CD4-positive, CD25-positive, alpha-beta regulatory T cell (primary cell): ENCODE measurements around the gene NUMB. TPM values are rescaled to one million over a fixed set of nuclear protein-coding genes. Genes with fewer than 3 reads are reported as not detected.

ENCODE experiments used
- ATAC-seq, 2 donors: fragments of 150-1000 bp; cut with Tn5 transposase; one replicate each; pipeline ENCODE4 v1.10.0; 2021; ENCODE audit warnings: low read depth in 2 of 2, moderate number of reproducible peaks in 2 of 2, moderate library complexity in 1 of 2
- DNase-seq, 3 donors: peaks; one replicate each; pipeline versions ENCODE4 v3.0.0 to v3.0.0-alpha.2; 2012 to 2022; ENCODE audit warnings: mixed read lengths in 1 of 3
- H3K27ac ChIP-seq: one replicate; pipeline ENCODE4 v1.7.0; 2013; ENCODE audit warnings: mild to moderate bottlenecking, low read length; ENCODE audit not compliant: insufficient read depth, poor library complexity, severe bottlenecking
- H3K27me3 ChIP-seq: one replicate; pipeline ENCODE4 v1.7.0; 2013; ENCODE audit warnings: low read length; ENCODE audit not compliant: control insufficient read depth, insufficient read depth
- H3K36me3 ChIP-seq: one replicate; pipeline ENCODE4 v1.7.0; 2013; ENCODE audit warnings: mild to moderate bottlenecking, low read length, moderate library complexity; ENCODE audit not compliant: control insufficient read depth, insufficient read depth
- H3K4me1 ChIP-seq: 2 replicates; pipeline ENCODE4 v1.7.0; 2013; ENCODE audit warnings: mild to moderate bottlenecking, low read length; ENCODE audit not compliant: insufficient read depth, control insufficient read depth, poor library complexity, severe bottlenecking
- H3K4me3 ChIP-seq: one replicate; pipeline ENCODE4 v1.7.0; 2013; ENCODE audit warnings: low read depth, mild to moderate bottlenecking, low read length, moderate library complexity
- H3K9me3 ChIP-seq, 2 experiments: 1 replicate in 1 of 2; 2 replicates in 1 of 2; pipeline ENCODE4 v1.7.0; 2013; ENCODE audit warnings: low read length in 2 of 2, mild to moderate bottlenecking in 1 of 2, moderate library complexity in 1 of 2; ENCODE audit not compliant: control insufficient read depth in 2 of 2
- H3K27ac Mint-ChIP-seq, 3 donors: one replicate each; pipeline ENCODE4 v1.8.0; 2020 to 2022; ENCODE audit warnings: mild to moderate bottlenecking in 3 of 3, mixed read lengths in 3 of 3, moderate library complexity in 2 of 3
- H3K27me3 Mint-ChIP-seq: one replicate; pipeline ENCODE4 v1.8.0; 2022; ENCODE audit warnings: mild to moderate bottlenecking, mixed read lengths
- H3K36me3 Mint-ChIP-seq: one replicate; pipeline ENCODE4 v1.8.0; 2020; ENCODE audit warnings: mixed read lengths
- H3K4me1 Mint-ChIP-seq, 4 donors: one replicate each; pipeline ENCODE4 v1.8.0; 2020 to 2022; ENCODE audit warnings: mixed read lengths in 4 of 4, mild to moderate bottlenecking in 1 of 4
- H3K4me3 Mint-ChIP-seq, 4 donors: one replicate each; pipeline ENCODE4 v1.8.0; 2020 to 2022; ENCODE audit warnings: mild to moderate bottlenecking in 4 of 4, mixed read lengths in 4 of 4, moderate library complexity in 3 of 4
- H3K9me3 Mint-ChIP-seq, 7 donors: one replicate each; pipeline ENCODE4 v1.8.0; 2020 to 2022; ENCODE audit warnings: mixed read lengths in 7 of 7, mild to moderate bottlenecking in 3 of 7, moderate library complexity in 2 of 7
- polyA plus RNA-seq, 4 donors: library from polyadenylated mRNA; unstranded; fragments of 300-500 nt; fragmentation: Illumina TruSeq; gene quantifications; one replicate each; pipeline ENCODE4 v1.2.3, GENCODE V29; 2021
- total RNA-seq: library from RNA; stranded (reverse); gene quantifications from one replicate; pipeline ENCODE4 v1.2.3, GENCODE V29; 2022

NUMB gene
- total and polyA plus RNA-seq, 5 donors from 2014 or later: 28.8 to 53.2 (median 32.9) TPM

DNA sequence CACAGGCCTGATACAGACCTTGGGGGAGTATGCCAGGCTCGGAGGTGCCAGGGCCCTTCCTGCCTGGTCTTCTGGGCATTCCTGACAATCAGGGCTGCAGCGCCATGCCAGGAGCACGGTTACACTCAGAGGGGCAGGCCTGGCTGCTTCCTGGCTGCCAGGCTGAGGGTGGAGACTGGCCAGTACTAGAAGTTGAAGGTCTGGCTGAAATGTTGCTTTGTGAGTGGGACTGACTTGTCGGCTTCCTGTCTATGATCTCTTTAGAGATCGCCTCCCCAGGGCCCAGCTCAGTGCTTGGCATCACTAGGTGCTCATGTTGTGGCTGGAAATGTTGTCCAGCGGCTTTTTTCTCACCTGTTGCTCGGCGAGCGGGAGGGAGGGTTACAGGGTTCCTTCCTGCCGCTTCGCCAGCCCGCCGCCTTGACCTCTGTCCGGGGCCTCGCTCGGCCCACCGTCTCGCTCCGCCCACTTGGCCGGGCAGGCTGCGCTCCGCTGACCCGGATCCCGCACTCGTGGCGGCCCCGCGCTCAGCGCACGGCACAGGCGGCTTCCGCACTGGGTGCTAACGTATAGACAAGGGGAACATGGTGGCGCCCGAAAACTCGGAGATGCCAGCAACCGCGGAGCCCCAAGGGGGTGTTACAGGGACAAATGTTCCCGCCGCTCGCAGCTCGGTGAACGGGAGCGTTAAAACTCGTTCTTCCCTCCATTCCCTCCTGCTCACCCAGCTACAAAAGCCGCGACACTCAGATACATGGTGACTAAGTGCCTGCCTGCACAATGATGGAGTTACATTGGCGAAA, 188.4 kb downstream of the NUMB start:
- no peak for DNase-seq
- peaks cover 9% of the 10 kb centered on the region for H3K36me3 Mint-ChIP-seq
- Histone ChIP-seq H3K9me3 (no peaks in the 10 kb centered on the region), H3K4me3 (no peak overlapping the region), H3K27me3 (peaks cover 3% of the 10 kb centered on the region), H3K36me3 (peaks cover 6% of the 10 kb centered on the region), H3K4me1 (peaks cover 8% of the 10 kb centered on the region), H3K27ac (no peak overlapping the region)
- peaks cover 5% of the 10 kb centered on the region for H3K27me3 Mint-ChIP-seq
- H3K4me1 Mint-ChIP-seq: peaks cover 0 to 16% (median 6%) of the 10 kb centered on the region in 4 donors
- H3K27ac Mint-ChIP-seq: peak overlapping the region in 2 of 3 donors; percentile 12 to 45
- ATAC-seq: peak in 1 of 2 donors; percentile 41
- H3K4me3 Mint-ChIP-seq: peak overlapping the region in 3 of 4 donors; percentile 45 to 79 (median 58)
- no peaks in the 10 kb centered on the region for H3K9me3 Mint-ChIP-seq

DNA sequence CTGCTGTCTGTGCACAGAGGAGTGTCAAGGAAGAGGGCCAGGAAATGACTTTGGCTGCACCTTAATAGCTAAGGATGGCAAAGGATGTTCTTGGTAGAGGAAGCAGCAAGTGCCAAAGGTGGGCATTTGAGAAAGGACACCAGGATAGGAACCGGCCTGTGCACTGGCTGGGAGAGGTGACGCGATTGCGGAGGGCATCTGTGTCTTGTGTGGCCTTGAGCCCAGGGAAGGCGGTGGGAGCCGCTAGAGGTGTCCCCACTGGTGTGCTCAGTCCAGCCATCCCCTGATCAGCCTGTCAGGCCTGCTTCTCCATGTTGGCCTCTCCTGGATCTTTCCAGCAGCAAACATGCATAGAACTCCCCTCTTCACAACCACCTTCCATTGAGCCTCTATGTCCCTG, 190.9 kb downstream of the NUMB start:
- Mint-ChIP-seq H3K4me1 (peaks cover 0 to 16% (median 6%) of the 10 kb centered on the region in 4 donors), H3K4me3 (no peak overlapping the region), H3K27me3 (peaks cover 5% of the 10 kb centered on the region), H3K36me3 (no peaks in the 10 kb centered on the region), H3K27ac (no peak overlapping the region), H3K9me3 (peaks cover 0 to 1% (median 0%) of the 10 kb centered on the region in 7 donors)
- Histone ChIP-seq H3K27me3 (peaks cover 3% of the 10 kb centered on the region), H3K9me3 (no peaks in the 10 kb centered on the region), H3K36me3 (no peaks in the 10 kb centered on the region), H3K27ac (no peak overlapping the region), H3K4me1 (peaks cover 8% of the 10 kb centered on the region), H3K4me3 (no peak overlapping the region)
- DNase-seq: no peak
- no peak for ATAC-seq

DNA sequence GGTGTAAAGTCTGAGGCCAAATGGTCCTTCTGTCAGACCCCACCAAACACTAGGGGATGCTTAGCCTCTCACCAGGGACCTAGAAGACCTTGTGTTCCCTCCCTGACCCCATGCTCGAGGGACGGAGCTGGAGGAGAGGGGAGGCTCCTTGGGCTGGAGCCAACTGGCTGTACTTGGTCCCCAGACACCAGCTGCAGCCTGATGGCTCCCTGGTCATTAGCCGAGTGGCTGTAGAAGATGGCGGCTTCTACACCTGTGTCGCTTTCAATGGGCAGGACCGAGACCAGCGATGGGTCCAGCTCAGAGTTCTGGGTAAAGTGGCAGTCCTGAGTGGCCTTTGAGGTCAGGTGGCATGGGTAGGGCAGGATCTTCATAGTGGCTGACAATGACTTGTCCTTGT, 192.0 kb downstream of the NUMB start:
- peaks cover 0 to 16% (median 6%) of the 10 kb centered on the region in 4 donors for H3K4me1 Mint-ChIP-seq
- no peak for DNase-seq
- H3K27ac Mint-ChIP-seq: no peak overlapping the region
- peaks cover 0 to 1% (median 0%) of the 10 kb centered on the region in 7 donors for H3K9me3 Mint-ChIP-seq
- Histone ChIP-seq H3K9me3 (no peaks in the 10 kb centered on the region), H3K4me1 (peaks cover 8% of the 10 kb centered on the region), H3K36me3 (no peaks in the 10 kb centered on the region), H3K27ac (no peak overlapping the region), H3K4me3 (no peak overlapping the region), H3K27me3 (peaks cover 3% of the 10 kb centered on the region)
- no peaks in the 10 kb centered on the region for H3K36me3 Mint-ChIP-seq
- H3K27me3 Mint-ChIP-seq: peaks cover 5% of the 10 kb centered on the region
- ATAC-seq: no peak
- peak overlapping the region in 1 of 4 donors; percentile 56 for H3K4me3 Mint-ChIP-seq

DNA sequence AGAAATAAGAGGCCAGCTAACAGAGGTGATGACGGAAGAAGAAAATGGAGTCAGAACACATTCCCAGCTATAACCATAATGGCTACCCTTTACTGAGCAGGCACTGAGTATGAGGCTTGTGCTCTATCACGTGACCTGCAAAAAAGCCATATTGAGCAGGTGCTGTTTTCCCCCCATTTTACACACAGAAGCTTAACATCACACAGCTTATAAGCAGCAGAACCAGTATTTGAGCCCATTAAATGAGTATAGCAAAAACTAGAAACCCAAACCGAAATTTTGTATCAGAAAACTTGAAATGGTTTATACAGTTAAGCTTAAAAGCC, 192.7 kb downstream of the NUMB start:
- Histone ChIP-seq H3K27ac (no peak overlapping the region), H3K36me3 (no peaks in the 10 kb centered on the region), H3K9me3 (no peaks in the 10 kb centered on the region), H3K4me1 (peaks cover 8% of the 10 kb centered on the region), H3K27me3 (peaks cover 3% of the 10 kb centered on the region), H3K4me3 (no peak overlapping the region)
- Mint-ChIP-seq H3K27ac (no peak overlapping the region), H3K27me3 (peaks cover 5% of the 10 kb centered on the region), H3K4me3 (no peak overlapping the region), H3K4me1 (peaks cover 0 to 12% (median 5%) of the 10 kb centered on the region in 4 donors), H3K9me3 (peaks cover 0 to 1% (median 0%) of the 10 kb centered on the region in 7 donors), H3K36me3 (no peaks in the 10 kb centered on the region)
- no peak for ATAC-seq
- no peak for DNase-seq

DNA sequence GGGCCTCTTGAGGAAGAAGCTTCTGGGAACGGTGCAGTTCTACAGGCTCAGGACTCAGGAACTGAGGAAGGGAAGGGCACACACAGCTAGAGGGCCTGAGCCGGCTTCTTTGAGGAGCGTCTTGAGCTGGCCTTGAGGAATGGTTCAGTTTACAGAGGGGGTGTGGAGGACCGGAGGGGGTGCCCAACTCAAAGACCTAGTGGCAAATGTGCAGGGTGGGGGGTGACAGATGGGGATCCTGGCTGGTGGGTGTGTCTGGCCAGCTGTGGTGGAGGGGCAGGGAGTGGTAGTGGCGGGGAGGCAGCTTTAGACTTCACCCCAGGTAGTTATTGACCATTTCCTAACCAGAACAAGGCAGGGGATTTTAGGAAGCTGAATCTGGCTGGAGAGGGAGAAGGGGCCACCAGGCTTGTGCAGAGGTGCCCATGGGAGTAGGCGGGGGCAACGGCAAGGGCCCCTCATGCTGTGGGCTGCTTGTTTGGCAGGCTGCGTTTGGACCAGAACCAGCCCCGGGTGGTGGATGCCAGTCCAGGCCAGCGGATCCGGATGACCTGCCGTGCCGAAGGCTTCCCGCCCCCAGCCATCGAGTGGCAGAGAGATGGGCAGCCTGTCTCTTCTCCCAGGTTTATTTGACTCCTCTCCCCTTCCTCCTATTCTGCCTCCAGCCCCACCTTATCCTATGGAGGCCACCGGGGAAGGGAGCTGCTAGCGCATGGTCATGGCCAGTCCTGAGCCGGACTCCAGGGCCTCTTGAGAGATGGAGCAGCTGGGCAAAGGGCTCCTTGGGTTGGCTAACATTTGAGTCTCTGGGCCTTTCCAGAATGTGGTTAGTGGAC, 193.2 kb downstream of the NUMB start:
- peaks cover 0 to 6% (median under 1%) of the 10 kb centered on the region in 4 donors for H3K4me1 Mint-ChIP-seq
- H3K36me3 Mint-ChIP-seq: no peaks in the 10 kb centered on the region
- H3K9me3 ChIP-seq: no peaks in the 10 kb centered on the region
- peak overlapping the region in 1 of 3 donors; percentile 60 for H3K27ac Mint-ChIP-seq
- no peak overlapping the region for H3K4me3 Mint-ChIP-seq
- H3K36me3 ChIP-seq: no peaks in the 10 kb centered on the region
- DNase-seq (no peak), ATAC-seq (no peak)
- H3K4me3 ChIP-seq: no peak overlapping the region
- H3K27ac ChIP-seq: no peak overlapping the region
- peaks cover 5% of the 10 kb centered on the region for H3K27me3 Mint-ChIP-seq
- H3K27me3 ChIP-seq: no peaks in the 10 kb centered on the region
- H3K9me3 Mint-ChIP-seq: peaks cover 0 to 1% (median 0%) of the 10 kb centered on the region in 7 donors
- peaks cover 5% of the 10 kb centered on the region for H3K4me1 ChIP-seq

DNA sequence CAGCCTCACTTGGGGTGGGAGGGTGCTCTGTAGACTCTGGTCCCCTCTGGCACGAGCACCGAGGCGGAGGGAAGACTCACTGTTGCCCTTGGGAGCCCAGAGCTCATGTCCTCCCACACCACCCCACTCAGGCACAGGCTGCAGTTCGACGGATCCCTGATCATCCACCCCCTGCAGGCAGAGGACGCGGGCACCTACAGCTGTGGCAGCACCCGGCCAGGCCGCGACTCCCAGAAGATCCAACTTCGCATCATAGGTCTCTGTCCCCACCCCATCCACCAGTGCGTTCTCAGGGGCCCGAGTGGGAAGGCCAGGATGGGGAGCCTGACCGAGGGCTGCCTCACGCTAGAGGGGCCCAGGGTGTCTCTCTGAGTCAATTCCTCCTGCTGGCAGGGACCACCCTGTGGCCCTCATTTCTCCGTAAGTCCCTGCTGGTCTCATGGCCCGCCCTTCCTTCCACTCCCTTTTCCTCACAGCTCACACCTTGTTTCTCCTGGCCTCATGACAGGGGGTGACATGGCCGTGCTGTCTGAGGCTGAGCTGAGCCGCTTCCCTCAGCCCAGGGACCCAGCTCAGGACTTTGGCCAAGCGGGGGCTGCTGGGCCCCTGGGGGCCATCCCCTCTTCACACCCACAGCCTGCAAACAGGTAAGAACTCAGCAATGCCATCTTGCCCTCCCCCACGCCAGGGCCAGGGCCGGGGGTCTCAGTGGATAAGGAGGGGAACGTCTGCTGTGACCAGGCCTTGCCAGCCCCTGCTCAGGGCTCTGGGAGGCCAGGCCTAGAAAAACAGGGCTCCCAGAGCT, 194.1 kb downstream of the NUMB start:
- no peaks in the 10 kb centered on the region for H3K27me3 Mint-ChIP-seq
- Histone ChIP-seq H3K4me3 (no peak overlapping the region), H3K4me1 (no peaks in the 10 kb centered on the region), H3K27ac (no peak overlapping the region), H3K27me3 (no peaks in the 10 kb centered on the region), H3K9me3 (no peaks in the 10 kb centered on the region), H3K36me3 (no peaks in the 10 kb centered on the region)
- ATAC-seq (no peak), DNase-seq (no peak)
- peak overlapping the region in 1 of 4 donors; percentile 60 for H3K4me3 Mint-ChIP-seq
- H3K4me1 Mint-ChIP-seq: peaks cover 0 to 2% (median 0%) of the 10 kb centered on the region in 4 donors
- peaks cover 0 to 1% (median 0%) of the 10 kb centered on the region in 7 donors for H3K9me3 Mint-ChIP-seq
- H3K36me3 Mint-ChIP-seq: no peaks in the 10 kb centered on the region
- peak overlapping the region in 1 of 3 donors; percentile 60 for H3K27ac Mint-ChIP-seq

DNA sequence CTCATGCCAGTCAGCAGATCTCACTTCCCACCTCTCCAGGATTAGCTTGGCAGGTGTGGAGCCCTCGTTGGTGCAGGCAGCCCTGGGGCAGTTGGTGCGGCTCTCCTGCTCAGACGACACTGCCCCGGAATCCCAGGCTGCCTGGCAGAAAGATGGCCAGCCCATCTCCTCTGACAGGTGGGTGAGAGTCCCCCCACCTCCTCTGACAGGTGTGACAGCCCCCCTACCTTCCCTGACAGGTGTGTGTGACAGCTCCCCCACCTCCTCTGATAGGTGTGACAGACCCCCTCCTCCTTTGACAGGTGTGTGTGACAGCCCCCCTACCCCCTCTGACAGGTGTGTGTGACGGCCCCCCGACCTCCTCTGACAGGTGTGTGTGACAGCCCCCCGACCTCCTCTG, 194.7 kb downstream of the NUMB start:
- no peaks in the 10 kb centered on the region for H3K9me3 ChIP-seq

More for the DNA sequence above, 194.7 kb downstream of the NUMB start:
- DNase-seq (no peak), ATAC-seq (no peak)
- no peaks in the 10 kb centered on the region for H3K27me3 Mint-ChIP-seq
- no peaks in the 10 kb centered on the region for H3K36me3 ChIP-seq
- no peaks in the 10 kb centered on the region for H3K4me1 Mint-ChIP-seq
- peaks cover 0 to 1% (median 0%) of the 10 kb centered on the region in 7 donors for H3K9me3 Mint-ChIP-seq
- no peaks in the 10 kb centered on the region for H3K4me1 ChIP-seq
- H3K4me3 Mint-ChIP-seq: no peak overlapping the region
- no peak overlapping the region for H3K27ac Mint-ChIP-seq
- H3K4me3 ChIP-seq: no peak overlapping the region
- no peaks in the 10 kb centered on the region for H3K27me3 ChIP-seq
- no peak overlapping the region for H3K27ac ChIP-seq
- H3K36me3 Mint-ChIP-seq: no peaks in the 10 kb centered on the region
